Jurkat, Clone E6-1 (cell line): ENCODE results near the gene GRB14.
"Not testable (repeated sequence)": the region's sequence is repeated elsewhere in the genome, so short reads cannot be mapped to it uniquely, and the experiment has no call there.

Source experiments
- DNase-seq: peaks from one replicate; pipeline ENCODE4 v3.0.0-alpha.2; 2011; ENCODE audit warnings: low read depth, low spot score
- H3K4me3 ChIP-seq: 2 replicates; pipeline ENCODE4 v1.5.1; 2011; ENCODE audit warnings: mild to moderate bottlenecking, low read length, control low read depth, moderate library complexity

Gene GRB14

GRCh38 chr2:164511738-164512137 is 109.5 kb downstream of the GRB14 start:
- no peak overlapping the region for H3K4me3 ChIP-seq
- no peak for DNase-seq

GRCh38 chr2:164510895-164511294 is 110.4 kb downstream of the GRB14 start:
- no peak overlapping the region for H3K4me3 ChIP-seq
- DNase-seq: no peak

GRCh38 chr2:164509137-164509877 is 112.0 kb downstream of the GRB14 start:
- no peak for DNase-seq
- no peak overlapping the region for H3K4me3 ChIP-seq

GRCh38 chr2:164504253-164504652 is 117.0 kb downstream of the GRB14 start:
- DNase-seq: peak; percentile 5
- no peak overlapping the region for H3K4me3 ChIP-seq

- no peak overlapping the region for H3K4me3 ChIP-seq
- no peak for DNase-seq
These were observed 122.4 kb downstream of the GRB14 start for GRCh38 chr2:164498836-164499235.

GRCh38 chr2:164496881-164497280 is 124.4 kb downstream of the GRB14 start:
- no peak for DNase-seq
- H3K4me3 ChIP-seq: no peak overlapping the region

- no peak overlapping the region for H3K4me3 ChIP-seq
- no peak for DNase-seq
These were observed 124.9 kb downstream of the GRB14 start for GRCh38 chr2:164496421-164496820.

GRCh38 chr2:164495491-164496223 is 125.6 kb downstream of the GRB14 start:
- H3K4me3 ChIP-seq: no peak overlapping the region
- peak; percentile 1 for DNase-seq

- DNase-seq: no peak
- no peak overlapping the region for H3K4me3 ChIP-seq
These were observed 135.7 kb downstream of the GRB14 start for GRCh38 chr2:164485541-164485940.

- peak; percentile 6 for DNase-seq
These were observed 141.8 kb downstream of the GRB14 start for GRCh38 chr2:164479460-164479859.

GRCh38 chr2:164478205-164478604 is 143.1 kb downstream of the GRB14 start:
- no peak overlapping the region for H3K4me3 ChIP-seq
- no peak for DNase-seq

More at GRCh38 chr2:164479460-164479859, 141.8 kb downstream of the GRB14 start:
- no peak overlapping the region for H3K4me3 ChIP-seq

GRCh38 chr2:164474873-164475272 is 146.4 kb downstream of the GRB14 start:
- DNase-seq: no peak
- H3K4me3 ChIP-seq: no peak overlapping the region

- no peak for DNase-seq
These were observed 148.3 kb downstream of the GRB14 start for GRCh38 chr2:164473021-164473420.

GRCh38 chr2:164465047-164465446 is 156.2 kb downstream of the GRB14 start:
- DNase-seq, H3K4me3 ChIP-seq: not testable (repeated sequence)

More at GRCh38 chr2:164473021-164473420, 148.3 kb downstream of the GRB14 start:
- no peak overlapping the region for H3K4me3 ChIP-seq

- no peak for DNase-seq
- H3K4me3 ChIP-seq: no peak overlapping the region
These were observed 156.9 kb downstream of the GRB14 start for GRCh38 chr2:164464376-164464775.

- H3K4me3 ChIP-seq: no peak overlapping the region
- no peak for DNase-seq
These were observed 162.5 kb downstream of the GRB14 start for GRCh38 chr2:164458792-164459191.

GRCh38 chr2:164457271-164457670 is 164.0 kb downstream of the GRB14 start:
- H3K4me3 ChIP-seq: no peak overlapping the region
- DNase-seq: no peak

GRCh38 chr2:164456619-164457018 is 164.7 kb downstream of the GRB14 start:
- DNase-seq: peak; percentile 51
- H3K4me3 ChIP-seq: no peak overlapping the region

- DNase-seq: no peak
These were observed 167.5 kb downstream of the GRB14 start for GRCh38 chr2:164453656-164454305.

GRCh38 chr2:164450278-164450677 is 171.0 kb downstream of the GRB14 start:
- no peak overlapping the region for H3K4me3 ChIP-seq
- DNase-seq: no peak

More at GRCh38 chr2:164453656-164454305, 167.5 kb downstream of the GRB14 start:
- no peak overlapping the region for H3K4me3 ChIP-seq
